Measurements from ENCODE around the gene BAG1.

Gene BAG1

GRCh38 chr9:33220681-33221567 is 43.6 kb downstream of the BAG1 start:
- no peak for DNase-seq (ENCODE audit: low read depth in 1 of 2, low spot score in 1 of 2)

DNA sequence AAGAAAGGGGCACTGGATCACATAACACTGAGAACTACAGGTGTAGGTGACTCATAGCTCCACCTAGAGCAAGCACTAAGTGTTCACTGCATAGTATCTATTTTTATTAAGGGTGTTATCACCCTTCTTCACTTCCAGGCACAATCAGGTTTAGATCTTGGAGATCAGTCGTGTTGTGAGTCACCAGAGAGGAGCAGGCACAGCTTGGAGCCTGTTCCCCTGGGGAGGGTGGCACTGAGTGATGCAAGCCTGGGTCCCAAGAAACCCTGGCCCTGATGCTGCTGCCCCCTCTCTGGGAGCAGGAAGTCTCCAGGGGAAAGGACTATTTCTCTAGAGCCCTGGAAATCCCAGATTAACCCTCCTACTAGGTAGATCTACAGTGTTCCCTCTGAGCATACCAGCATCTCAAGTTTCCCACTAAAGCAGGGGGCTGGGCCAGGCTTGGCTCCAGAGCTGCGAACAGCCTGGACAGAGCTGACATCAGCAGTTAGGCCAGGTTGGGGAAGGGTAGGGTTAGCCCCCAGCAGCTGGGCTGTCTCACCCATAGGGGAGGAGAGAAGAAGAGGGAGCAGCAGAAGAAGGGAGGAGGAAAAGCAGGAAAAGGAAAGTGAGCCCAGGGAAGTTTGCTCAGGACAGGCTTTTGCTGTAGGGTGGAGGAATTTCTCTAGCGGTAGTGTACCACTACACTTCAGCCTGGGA is 52.7 kb downstream of the BAG1 start:
- DNase-seq (ENCODE audit: low read depth in 1 of 2, low spot score in 1 of 2) = no peak

GRCh38 chr9:33210006-33210715 is 54.3 kb downstream of the BAG1 start:
- no peak for DNase-seq (ENCODE audit: low read depth in 1 of 2, low spot score in 1 of 2)

DNA sequence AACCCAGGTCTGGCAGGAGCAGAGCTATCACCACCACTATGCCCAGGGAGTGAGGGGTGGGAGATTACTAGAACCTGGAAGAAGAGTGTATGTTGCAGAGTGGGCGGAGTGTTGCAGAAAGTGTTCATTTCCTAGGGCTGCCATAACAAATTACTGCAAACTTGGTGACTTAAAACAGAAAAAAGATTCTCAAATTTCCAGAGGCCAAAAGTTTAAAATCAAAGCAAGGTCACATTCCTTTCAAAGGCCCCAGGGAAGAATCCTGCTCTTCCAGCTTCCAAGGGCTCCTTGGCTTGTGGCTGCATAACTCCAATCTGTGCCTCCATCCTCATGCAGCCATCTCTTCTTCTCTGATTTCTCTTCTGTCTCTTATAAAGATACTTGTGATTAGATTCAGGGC is 55.1 kb downstream of the BAG1 start:
- DNase-seq (ENCODE audit: low read depth in 1 of 2, low spot score in 1 of 2) = no peak

DNA sequence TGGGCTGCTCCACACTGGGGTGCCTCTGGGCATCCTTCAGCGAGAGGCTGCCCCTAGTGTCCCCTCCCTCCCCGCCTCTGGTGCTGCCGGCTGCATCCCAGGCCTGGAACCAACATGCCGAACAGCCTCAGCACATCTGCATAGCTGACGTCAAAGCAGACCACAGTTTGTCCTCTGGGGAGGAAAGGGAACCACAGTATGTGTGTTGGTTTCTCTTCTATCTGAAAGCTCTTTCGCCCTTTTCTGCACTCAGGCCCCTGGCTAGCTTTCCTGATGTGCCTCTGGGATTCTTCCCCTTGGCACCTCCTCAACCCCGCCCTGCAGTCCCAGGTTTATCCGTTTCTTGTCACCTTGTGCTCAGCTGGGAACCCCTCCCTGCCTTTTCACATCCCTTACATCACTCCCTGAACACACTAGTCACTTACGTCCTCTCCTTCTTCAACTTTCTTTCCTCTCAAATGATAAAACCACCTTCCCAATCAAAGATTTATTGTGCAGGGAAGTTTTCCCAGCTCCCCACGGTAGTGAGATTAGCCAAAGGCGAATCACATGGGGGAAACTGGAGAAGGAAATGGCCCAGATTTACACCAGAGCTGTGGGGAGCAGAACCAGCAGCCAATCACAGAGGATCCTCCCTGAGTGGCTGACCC is 61.8 kb downstream of the BAG1 start:
- no peak for DNase-seq (ENCODE audit: low read depth in 1 of 2, low spot score in 1 of 2)

All from stimulated activated CD4-positive, alpha-beta T cell treated with anti-CD3 and anti-CD28 coated beads, Interleukin-15, amount 100 ng/mL, for 1 hour (primary cell).